ENCODE results near the gene KCNJ5.

DNA sequence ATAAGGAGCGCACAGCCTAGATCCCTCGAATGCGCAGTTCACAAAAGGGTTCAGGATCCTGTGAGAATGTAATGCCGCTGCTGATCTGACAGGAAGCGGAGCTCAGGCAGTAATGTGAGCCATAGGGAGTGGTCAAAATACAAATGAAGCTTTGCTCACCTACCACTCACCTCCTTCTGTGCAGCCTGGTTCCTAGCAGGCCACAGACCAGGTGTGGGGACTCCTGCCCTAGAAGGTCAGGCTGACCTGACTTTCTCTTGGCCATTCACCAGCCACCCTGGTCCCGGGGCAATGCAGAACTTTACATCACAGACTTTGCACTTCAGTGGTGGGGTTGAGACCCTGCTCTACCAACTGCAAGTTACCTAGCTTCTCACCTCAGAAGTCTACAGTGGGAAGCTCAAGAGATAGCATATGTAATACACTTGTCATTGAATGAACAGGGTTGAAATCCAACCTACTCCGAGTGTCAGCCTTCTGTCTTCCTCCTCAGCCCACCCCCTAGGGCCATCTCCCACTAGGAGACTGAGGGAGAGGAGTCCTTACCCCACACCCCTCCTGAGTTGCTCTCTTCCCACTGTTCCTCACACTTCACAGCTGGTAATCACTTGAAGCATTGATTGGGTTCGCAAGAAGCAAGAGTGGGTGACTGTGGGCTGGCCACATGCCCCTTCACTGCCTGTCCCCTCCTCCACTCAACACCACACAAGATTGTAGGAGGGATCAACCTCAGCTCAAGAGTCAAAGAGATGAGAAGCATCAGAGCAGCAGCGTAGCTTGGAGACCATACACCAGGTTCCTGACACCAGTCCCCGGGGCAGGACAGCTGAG lies 22.1 kb upstream of the KCNJ5 start:
- TF ChIP-seq, protein P1, sequence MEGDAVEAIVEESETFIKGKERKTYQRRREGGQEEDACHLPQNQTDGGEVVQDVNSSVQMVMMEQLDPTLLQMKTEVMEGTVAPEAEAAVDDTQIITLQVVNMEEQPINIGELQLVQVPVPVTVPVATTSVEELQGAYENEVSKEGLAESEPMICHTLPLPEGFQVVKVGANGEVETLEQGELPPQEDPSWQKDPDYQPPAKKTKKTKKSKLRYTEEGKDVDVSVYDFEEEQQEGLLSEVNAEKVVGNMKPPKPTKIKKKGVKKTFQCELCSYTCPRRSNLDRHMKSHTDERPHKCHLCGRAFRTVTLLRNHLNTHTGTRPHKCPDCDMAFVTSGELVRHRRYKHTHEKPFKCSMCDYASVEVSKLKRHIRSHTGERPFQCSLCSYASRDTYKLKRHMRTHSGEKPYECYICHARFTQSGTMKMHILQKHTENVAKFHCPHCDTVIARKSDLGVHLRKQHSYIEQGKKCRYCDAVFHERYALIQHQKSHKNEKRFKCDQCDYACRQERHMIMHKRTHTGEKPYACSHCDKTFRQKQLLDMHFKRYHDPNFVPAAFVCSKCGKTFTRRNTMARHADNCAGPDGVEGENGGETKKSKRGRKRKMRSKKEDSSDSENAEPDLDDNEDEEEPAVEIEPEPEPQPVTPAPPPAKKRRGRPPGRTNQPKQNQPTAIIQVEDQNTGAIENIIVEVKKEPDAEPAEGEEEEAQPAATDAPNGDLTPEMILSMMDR (IDR thresholded peaks at IDR 0.05): no peak
- no peak for TF ChIP-seq POLR2A (IDR thresholded peaks at IDR 0.05)
